Measurements from ENCODE around the gene INO80.

DNA sequence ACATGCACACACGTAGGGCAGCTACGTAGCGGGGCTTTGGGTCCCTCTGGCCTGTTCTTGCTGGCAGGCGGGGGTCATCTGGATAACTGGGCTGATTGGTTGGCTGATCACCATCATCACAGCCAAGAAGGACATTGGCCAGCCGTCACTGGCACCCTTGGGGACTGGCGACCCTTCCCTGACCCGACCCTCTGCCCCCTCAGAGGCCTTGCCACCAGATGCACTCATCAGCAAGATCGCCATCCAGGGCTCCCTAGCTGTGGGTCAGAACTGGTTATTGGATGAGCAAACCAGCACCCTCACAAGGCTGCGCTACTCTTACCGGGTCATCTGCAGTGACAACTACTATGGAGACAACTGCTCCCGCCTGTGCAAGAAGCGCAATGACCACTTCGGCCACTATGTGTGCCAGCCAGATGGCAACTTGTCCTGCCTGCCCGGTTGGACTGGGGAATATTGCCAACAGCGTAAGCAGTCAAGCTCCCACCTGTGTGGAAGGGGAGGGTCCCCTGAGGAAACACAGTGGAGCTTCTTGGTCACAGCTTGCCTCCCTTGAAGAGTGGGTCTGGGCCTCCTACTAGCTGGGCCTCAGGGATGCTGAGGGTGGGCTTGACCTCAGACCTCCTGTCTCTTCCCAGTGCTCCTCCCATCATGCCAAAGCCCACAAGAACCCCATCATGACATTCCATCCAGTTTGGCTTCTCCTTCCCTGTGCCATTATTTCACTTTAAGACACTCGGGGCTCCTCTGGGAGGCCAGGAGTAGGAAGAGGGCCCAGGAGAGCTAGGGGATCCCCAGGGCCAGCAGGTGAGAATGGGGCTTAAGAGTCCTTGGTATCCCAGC lies 184.6 kb downstream of the INO80 start:
- TF ChIP-seq, protein P1, sequence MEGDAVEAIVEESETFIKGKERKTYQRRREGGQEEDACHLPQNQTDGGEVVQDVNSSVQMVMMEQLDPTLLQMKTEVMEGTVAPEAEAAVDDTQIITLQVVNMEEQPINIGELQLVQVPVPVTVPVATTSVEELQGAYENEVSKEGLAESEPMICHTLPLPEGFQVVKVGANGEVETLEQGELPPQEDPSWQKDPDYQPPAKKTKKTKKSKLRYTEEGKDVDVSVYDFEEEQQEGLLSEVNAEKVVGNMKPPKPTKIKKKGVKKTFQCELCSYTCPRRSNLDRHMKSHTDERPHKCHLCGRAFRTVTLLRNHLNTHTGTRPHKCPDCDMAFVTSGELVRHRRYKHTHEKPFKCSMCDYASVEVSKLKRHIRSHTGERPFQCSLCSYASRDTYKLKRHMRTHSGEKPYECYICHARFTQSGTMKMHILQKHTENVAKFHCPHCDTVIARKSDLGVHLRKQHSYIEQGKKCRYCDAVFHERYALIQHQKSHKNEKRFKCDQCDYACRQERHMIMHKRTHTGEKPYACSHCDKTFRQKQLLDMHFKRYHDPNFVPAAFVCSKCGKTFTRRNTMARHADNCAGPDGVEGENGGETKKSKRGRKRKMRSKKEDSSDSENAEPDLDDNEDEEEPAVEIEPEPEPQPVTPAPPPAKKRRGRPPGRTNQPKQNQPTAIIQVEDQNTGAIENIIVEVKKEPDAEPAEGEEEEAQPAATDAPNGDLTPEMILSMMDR (conservative IDR thresholded peaks at IDR 0.05), result no peak
- no peak for TF ChIP-seq ZFX (IDR thresholded peaks at IDR 0.05)

Measured in C4-2B (cell line).